Fibroblast of villous mesenchyme (primary cell): ENCODE results near the gene CEP120. TPM values are rescaled to one million over a fixed set of nuclear protein-coding genes. Genes with fewer than 3 reads are reported as not detected.
"Not testable (repeated sequence)": the region's sequence is repeated elsewhere in the genome, so short reads cannot be mapped to it uniquely, and the experiment has no call there.

Source experiments
- DNase-seq: peaks from one replicate; pipeline ENCODE4 v3.0.0-alpha.2; 2010; ENCODE audit warnings: low read depth
- H3K4me3 ChIP-seq: 2 replicates; pipeline ENCODE4 v1.5.1; 2011; ENCODE audit warnings: low read depth, mild to moderate bottlenecking, low read length
- CTCF ChIP-seq: IDR thresholded peaks from 2 replicates; pipeline ENCODE4 v1.5.1; 2012; ENCODE audit warnings: low read depth, mild to moderate bottlenecking, low read length; ENCODE audit not compliant: insufficient read depth
- total RNA-seq: library from RNA; depleted of rRNA; stranded (reverse); fragments of >200 nt; gene quantifications from 2 replicates; pipeline ENCODE4 v1.2.3, GENCODE V29; 2012

CEP120 gene
- total RNA-seq, 1 donor = 24.2 TPM

GRCh38 chr5:123414974-123415373 is 8.2 kb downstream of the CEP120 start:
- no peak for DNase-seq
- no peak for TF ChIP-seq CTCF
- no peak overlapping the region for H3K4me3 ChIP-seq

- H3K4me3 ChIP-seq = no peak overlapping the region
- DNase-seq = no peak
- TF ChIP-seq CTCF = no peak
Observed at GRCh38 chr5:123412206-123412605, 11.0 kb downstream of the CEP120 start.

GRCh38 chr5:123401999-123402398 is 21.2 kb downstream of the CEP120 start:
- DNase-seq, H3K4me3 ChIP-seq: not testable (repeated sequence)

- no peak for TF ChIP-seq CTCF
- no peak overlapping the region for H3K4me3 ChIP-seq
- DNase-seq = no peak
Observed at GRCh38 chr5:123401320-123401719, 21.9 kb downstream of the CEP120 start.

GRCh38 chr5:123400870-123401291 is 22.3 kb downstream of the CEP120 start:
- not testable (repeated sequence) for H3K4me3 ChIP-seq

GRCh38 chr5:123398058-123398733 is 25.0 kb downstream of the CEP120 start:
- DNase-seq = no peak
- no peak for TF ChIP-seq CTCF
- H3K4me3 ChIP-seq = no peak overlapping the region

More at GRCh38 chr5:123400870-123401291, 22.3 kb downstream of the CEP120 start:
- not testable (repeated sequence) for DNase-seq

GRCh38 chr5:123397538-123397937 is 25.7 kb downstream of the CEP120 start:
- TF ChIP-seq CTCF = no peak
- DNase-seq = no peak
- H3K4me3 ChIP-seq = no peak overlapping the region

GRCh38 chr5:123391009-123391408 is 32.2 kb downstream of the CEP120 start:
- no peak for DNase-seq
- TF ChIP-seq CTCF = no peak
- no peak overlapping the region for H3K4me3 ChIP-seq
